T-helper 1 cell treated with Interleukin-12 subunit alpha and Interleukin-12 subunit beta and Interleukin-4 antibody, amounts not matched to agents 30 ng/mL and 1 ng/mL, for 36 hours (primary cell): ENCODE measurements around the gene RELCH. TPM values are rescaled to one million over a fixed set of nuclear protein-coding genes. Genes with fewer than 3 reads are reported as not detected.

Source experiments
- intact Hi-C: fragments of 100-400 bp; cut with micrococcal nuclease; formaldehyde crosslinking; loops from one replicate; pipeline ENCODE4 v1.15.1; 2024
- total RNA-seq: library from RNA; stranded (reverse); gene quantifications from 2 replicates; pipeline ENCODE4 v1.2.3, GENCODE V29; 2022

The RELCH gene
- total RNA-seq, 1 donor from 2014 or later = 47.8 TPM

DNA sequence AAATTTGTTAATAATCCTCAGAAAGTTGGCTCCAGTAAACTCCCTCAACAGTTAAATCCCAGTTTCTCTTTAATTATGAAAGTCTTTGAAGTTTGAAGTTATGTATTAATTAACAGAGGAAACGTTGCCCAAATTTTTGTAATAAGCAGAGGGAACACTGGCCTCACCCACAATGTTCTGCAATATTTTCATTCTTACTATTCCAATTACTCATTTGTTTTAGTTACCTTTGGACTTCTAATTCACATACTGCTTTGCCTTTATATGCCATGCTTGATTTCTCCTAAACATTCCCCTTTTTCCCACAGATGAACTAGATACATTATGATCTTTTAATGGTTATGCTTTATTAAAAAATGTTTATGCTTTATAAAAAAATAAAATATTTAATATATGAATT, 61.3 kb downstream of the RELCH start:
- intact Hi-C loops = loop anchor here (2.0 kb wide), 1 partner anchor 18 kb away; no protein-coding TSS in a partner anchor

- intact Hi-C loops = loop anchor here (1.0 to 2.0 kb wide), 3 partner anchors 17 to 66 kb away; partner anchors contain the start of genes PIGN and RELCH
Measured at GRCh38 chr18:62249478-62250097, 62.5 kb downstream of the RELCH start.

- intact Hi-C loops = no loop called here
Measured at GRCh38 chr18:62250475-62250874, 63.4 kb downstream of the RELCH start.

DNA sequence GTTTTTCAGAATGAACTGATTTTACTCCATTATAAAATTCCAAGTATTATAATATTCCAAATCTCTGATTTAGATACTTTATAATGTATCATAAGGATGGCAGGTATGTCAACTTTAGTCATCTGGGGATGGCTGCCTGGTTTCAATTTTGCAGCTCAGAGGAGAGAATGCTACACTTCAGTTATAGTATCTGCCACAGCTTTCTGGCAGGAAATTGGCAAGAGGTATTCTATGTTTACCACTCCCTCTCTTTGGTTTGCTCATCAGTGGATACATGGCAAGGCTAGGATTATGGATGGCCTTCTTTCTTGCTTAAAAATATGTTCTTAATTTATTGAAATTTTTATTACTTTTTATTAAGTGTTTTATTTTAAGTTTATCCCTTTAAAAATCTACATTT, 71.0 kb downstream of the RELCH start:
- intact Hi-C loops = no loop called here

DNA sequence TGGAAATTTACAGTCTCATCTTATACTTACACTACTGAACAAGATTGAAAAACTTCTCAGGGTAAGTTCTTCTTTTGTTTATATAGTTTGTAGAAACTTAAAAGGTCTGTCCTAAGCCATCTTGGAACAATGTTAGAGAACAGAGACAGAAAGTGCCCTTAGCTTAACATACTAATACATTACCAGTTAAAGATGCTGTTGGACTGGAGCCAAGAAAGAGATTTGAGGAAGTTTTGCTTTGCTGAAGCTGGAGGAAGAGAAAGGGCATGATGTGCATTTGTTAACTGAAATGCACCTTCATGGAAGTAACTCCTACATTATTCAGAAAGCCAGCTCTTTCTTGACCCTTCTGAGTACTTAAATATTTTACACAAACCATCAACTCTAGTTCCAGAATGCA, 71.6 kb downstream of the RELCH start:
- intact Hi-C loops = no loop called here

DNA sequence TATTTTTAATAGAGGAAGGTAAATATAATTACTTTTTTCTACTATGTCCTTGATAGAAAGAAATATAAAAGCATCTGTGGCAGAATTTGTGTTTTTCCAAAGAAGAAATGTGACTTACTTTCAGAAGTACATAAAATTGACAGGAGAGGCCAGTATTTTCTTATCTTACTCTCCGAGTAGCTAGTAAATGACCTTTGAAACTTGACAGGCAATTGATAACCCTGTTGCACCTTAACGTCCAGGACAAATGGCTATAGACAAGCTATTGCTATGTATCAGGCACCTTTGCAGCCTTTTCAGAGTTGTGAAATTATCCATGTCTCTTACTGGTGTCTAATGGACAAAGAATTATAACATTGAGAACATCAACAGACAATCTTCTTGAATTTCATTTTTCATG, 75.0 kb downstream of the RELCH start:
- intact Hi-C loops = no loop called here

DNA sequence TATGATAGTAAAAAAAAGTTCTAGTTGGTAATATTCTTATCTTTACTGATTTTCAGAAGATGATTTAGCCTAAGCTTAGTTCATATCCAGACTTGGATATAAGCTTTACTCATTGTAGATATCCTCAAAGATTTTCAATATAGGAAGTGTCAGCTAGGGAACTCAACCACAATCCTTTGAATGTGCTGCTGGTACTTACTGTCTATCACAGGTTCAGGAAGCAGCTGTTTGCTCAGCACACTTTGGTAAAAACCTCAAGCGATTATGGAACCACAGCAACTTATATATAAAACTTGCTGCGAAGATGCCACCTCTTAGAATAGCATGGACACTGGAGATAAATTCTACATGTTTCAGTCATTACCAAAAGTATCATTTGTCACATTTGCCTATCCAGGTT, 77.9 kb downstream of the RELCH start:
- intact Hi-C loops = no loop called here

GRCh38 chr18:62277045-62277444, 90.0 kb downstream of the RELCH start:
- intact Hi-C loops = no loop called here

GRCh38 chr18:62279561-62279960, 92.5 kb downstream of the RELCH start:
- intact Hi-C loops = no loop called here

- intact Hi-C loops = no loop called here
Measured at GRCh38 chr18:62280058-62280457, 93.0 kb downstream of the RELCH start.

DNA sequence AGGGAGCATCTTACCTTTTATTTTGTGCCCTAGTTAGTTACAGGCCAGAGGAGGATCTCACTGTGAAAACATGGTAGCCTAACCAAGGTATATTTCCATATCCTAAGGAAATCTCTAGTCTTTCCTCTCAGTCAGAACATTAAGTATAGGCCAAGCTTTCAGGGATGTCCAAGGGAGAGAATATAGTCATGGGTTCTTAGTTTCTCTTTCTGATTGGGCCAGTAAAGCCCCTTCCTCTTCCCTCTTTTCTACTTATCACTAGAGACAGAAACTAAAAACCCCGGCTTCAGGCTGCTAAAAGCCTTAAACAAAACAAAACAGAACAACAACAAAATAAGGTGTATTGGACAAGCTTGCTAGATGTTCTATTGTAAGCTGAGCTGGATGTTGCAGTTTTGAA, 93.7 kb downstream of the RELCH start:
- intact Hi-C loops = no loop called here

- intact Hi-C loops = no loop called here
Measured at GRCh38 chr18:62281684-62282083, 94.6 kb downstream of the RELCH start.

- intact Hi-C loops = no loop called here
Measured at GRCh38 chr18:62282188-62282629, 95.2 kb downstream of the RELCH start.

DNA sequence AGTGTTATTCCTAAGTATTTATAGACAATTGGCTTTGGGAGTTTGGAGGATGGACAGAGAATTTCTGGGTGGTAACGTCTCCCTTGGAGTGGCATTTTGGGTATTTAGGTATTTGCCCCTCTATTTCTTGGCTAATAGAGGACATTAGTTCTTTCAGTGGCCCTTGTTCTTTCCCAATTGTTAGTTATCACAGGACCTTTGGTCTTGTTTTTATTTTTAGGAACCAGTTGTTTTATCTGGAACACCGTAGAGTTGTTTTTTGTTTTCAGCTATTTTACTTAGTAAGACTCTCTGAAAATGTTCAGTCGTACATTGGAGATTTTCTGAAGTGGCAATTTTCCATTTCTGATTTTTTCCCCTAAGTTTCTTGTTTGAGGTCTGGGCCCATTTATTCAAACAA, 97.6 kb downstream of the RELCH start:
- intact Hi-C loops = no loop called here

GRCh38 chr18:62285281-62285680, 98.2 kb downstream of the RELCH start:
- intact Hi-C loops = no loop called here

- intact Hi-C loops = no loop called here
Measured at GRCh38 chr18:62287781-62288664, 101.0 kb downstream of the RELCH start.

DNA sequence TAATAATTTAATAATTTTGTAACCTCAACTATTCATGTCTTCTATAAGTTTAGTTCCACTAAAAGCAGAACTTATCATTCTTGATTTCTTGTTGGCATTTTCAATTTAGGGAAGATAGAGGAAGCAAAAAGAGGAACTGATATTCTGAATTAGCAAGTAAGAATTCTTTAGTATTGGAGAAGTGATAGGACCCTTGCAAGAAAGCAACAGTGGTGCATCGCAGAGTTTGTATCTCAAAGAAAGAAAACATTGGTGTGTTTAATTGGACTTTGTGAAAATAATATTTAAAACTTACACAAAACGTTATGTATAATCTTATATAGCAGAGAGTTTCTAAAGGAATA, 101.6 kb downstream of the RELCH start:
- intact Hi-C loops = no loop called here

- intact Hi-C loops = no loop called here
Measured at GRCh38 chr18:62289047-62289446, 102.0 kb downstream of the RELCH start.

GRCh38 chr18:62294073-62294472, 107.0 kb downstream of the RELCH start:
- intact Hi-C loops = no loop called here

DNA sequence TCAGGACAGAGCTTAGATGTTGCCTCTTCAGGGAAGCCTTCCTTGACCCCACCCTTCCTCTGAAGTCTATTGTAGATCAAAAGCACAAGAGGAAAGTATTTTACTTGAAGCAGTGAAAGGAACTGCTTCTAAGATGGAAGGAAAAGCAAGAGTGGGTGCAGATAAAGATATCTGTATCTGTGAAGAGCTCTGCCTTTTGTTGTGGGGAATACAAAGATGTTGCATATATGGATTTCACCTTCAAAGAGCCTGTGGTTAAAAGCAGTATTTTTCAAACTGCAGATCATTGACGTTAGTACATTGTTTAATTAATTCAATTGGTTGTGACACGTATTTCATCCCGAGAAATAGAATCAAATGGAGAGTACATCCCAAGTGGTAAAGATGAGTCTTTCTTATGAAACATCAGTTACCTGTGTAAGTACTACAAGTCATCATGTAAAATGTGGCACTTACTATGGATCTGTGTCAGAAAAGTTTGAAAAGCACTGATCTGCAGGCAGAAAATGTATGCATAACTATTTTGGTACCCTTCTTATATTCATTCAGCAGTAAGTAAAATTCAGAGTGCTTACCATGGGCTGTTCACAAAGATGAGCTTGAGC, 113.4 kb downstream of the RELCH start:
- intact Hi-C loops = no loop called here

GRCh38 chr18:62301322-62301721, 114.3 kb downstream of the RELCH start:
- intact Hi-C loops = no loop called here

- intact Hi-C loops = no loop called here
Measured at GRCh38 chr18:62312851-62313250, 125.8 kb downstream of the RELCH start.
